WERI-Rb-1 (cell line): ENCODE data around the gene ZC3H13.
"Not testable (repeated sequence)": the region's sequence is repeated elsewhere in the genome, so short reads cannot be mapped to it uniquely, and the experiment has no call there.

ENCODE experiments used
- DNase-seq: peaks from one replicate; pipeline ENCODE4 v3.0.0-alpha.2; 2020
- H3K27ac ChIP-seq: fragments of 250-450 bp; sonication (Bioruptor Pico); 2 replicates; pipeline ENCODE4 v1.5.1; 2020; ENCODE audit warnings: mild to moderate bottlenecking, moderate library complexity
- H3K27me3 ChIP-seq: fragments of 250-450 bp; sonication (Bioruptor Pico); 2 replicates; pipeline ENCODE4 v1.5.1; 2021; ENCODE audit warnings: mild to moderate bottlenecking, low read depth, moderate library complexity; ENCODE audit not compliant: insufficient read depth, severe bottlenecking
- H3K36me3 ChIP-seq: fragments of 250-450 bp; sonication (Bioruptor Pico); 2 replicates; pipeline ENCODE4 v1.5.1; 2020; ENCODE audit warnings: mild to moderate bottlenecking, moderate library complexity
- H3K4me3 ChIP-seq: 2 replicates; pipeline ENCODE4 v1.5.1; 2011; ENCODE audit warnings: low read depth, mild to moderate bottlenecking, control low read depth, low read length
- H3K9me3 ChIP-seq: fragments of 250-450 bp; sonication (Bioruptor Pico); 2 replicates; pipeline ENCODE4 v1.5.1; 2021; ENCODE audit warnings: mild to moderate bottlenecking, moderate library complexity; ENCODE audit not compliant: severe bottlenecking
- CTCF ChIP-seq: IDR thresholded peaks from 2 replicates; pipeline ENCODE4 v1.5.1; 2011; ENCODE audit warnings: low read depth, mild to moderate bottlenecking, control low read depth, inconsistent platforms, low read length

Gene ZC3H13

GRCh38 chr13:46004491-46004890 is 48.1 kb downstream of the ZC3H13 start:
- Histone ChIP-seq H3K36me3 (peaks cover 39% of the 10 kb centered on the region), H3K9me3 (no peaks in the 10 kb centered on the region), H3K4me3 (no peak overlapping the region), H3K27me3 (no peaks in the 10 kb centered on the region), H3K27ac (no peak overlapping the region)
- no peak for TF ChIP-seq CTCF
- no peak for DNase-seq

- DNase-seq, result no peak
- Histone ChIP-seq H3K9me3 (no peaks in the 10 kb centered on the region), H3K27ac (no peak overlapping the region), H3K4me3 (no peak overlapping the region), H3K27me3 (no peaks in the 10 kb centered on the region), H3K36me3 (peaks cover 28% of the 10 kb centered on the region)
- TF ChIP-seq CTCF, result no peak
These were observed 55.9 kb downstream of the ZC3H13 start for GRCh38 chr13:45996631-45997030.

- Histone ChIP-seq H3K27ac (no peak overlapping the region), H3K36me3 (peaks cover 15% of the 10 kb centered on the region), H3K27me3 (no peaks in the 10 kb centered on the region), H3K9me3 (no peaks in the 10 kb centered on the region), H3K4me3 (no peak overlapping the region)
- DNase-seq, result no peak
- no peak for TF ChIP-seq CTCF
These were observed 57.3 kb downstream of the ZC3H13 start for GRCh38 chr13:45995245-45995644.

- no peaks in the 10 kb centered on the region for H3K9me3 ChIP-seq
- TF ChIP-seq CTCF, result no peak
These were observed 57.8 kb downstream of the ZC3H13 start for GRCh38 chr13:45994752-45995151.

GRCh38 chr13:45989607-45990006 is 62.9 kb downstream of the ZC3H13 start:
- no peak for DNase-seq
- Histone ChIP-seq H3K27me3 (no peaks in the 10 kb centered on the region), H3K9me3 (no peaks in the 10 kb centered on the region), H3K4me3 (no peak overlapping the region), H3K36me3 (peaks cover 48% of the 10 kb centered on the region), H3K27ac (no peak overlapping the region)
- no peak for TF ChIP-seq CTCF

More at GRCh38 chr13:45994752-45995151, 57.8 kb downstream of the ZC3H13 start:
- Histone ChIP-seq H3K27ac (no peak overlapping the region), H3K36me3 (peaks cover 10% of the 10 kb centered on the region), H3K4me3 (no peak overlapping the region), H3K27me3 (no peaks in the 10 kb centered on the region)
- DNase-seq, result no peak

- H3K27ac ChIP-seq, result not testable (repeated sequence)
- H3K36me3 ChIP-seq, result peaks cover 48% of the 10 kb centered on the region
These were observed 71.4 kb downstream of the ZC3H13 start for GRCh38 chr13:45981127-45981526.

More at GRCh38 chr13:45981127-45981526, 71.4 kb downstream of the ZC3H13 start:
- H3K9me3 ChIP-seq, H3K4me3 ChIP-seq, H3K27me3 ChIP-seq, DNase-seq: not testable (repeated sequence)
